Stimulated activated CD4-positive, alpha-beta T cell treated with anti-CD3 and anti-CD28 coated beads, Interleukin-1b, Interleukin-23, amount 100 ng/mL, for 24 hours (primary cell): ENCODE data around the gene SMIM20.
"Not testable (repeated sequence)": the region's sequence is repeated elsewhere in the genome, so short reads cannot be mapped to it uniquely, and the experiment has no call there.

Experiments
- DNase-seq, 4 experiments: peaks; one replicate each; pipeline ENCODE4 v3.0.0-alpha.2; 2020; ENCODE audit warnings: low read depth in 4 of 4, low spot score in 1 of 4

The SMIM20 gene

GRCh38 chr4:25890571-25891485 lies 23.2 kb upstream of the SMIM20 start:
- no peak for DNase-seq

- DNase-seq: no peak
Measured at GRCh38 chr4:25892796-25893195, 21.2 kb upstream of the SMIM20 start.

GRCh38 chr4:25896776-25897539 lies 17.1 kb upstream of the SMIM20 start:
- no peak for DNase-seq

- DNase-seq: no peak
Measured at GRCh38 chr4:25900310-25900709, 13.7 kb upstream of the SMIM20 start.

GRCh38 chr4:25901030-25901430 lies 13.0 kb upstream of the SMIM20 start:
- no peak for DNase-seq

GRCh38 chr4:25903900-25904747 lies 9.9 kb upstream of the SMIM20 start:
- DNase-seq: no peak

- no peak for DNase-seq
Measured at GRCh38 chr4:25904748-25905082, 9.3 kb upstream of the SMIM20 start.

- DNase-seq: no peak
Measured at GRCh38 chr4:25905371-25905770, 8.6 kb upstream of the SMIM20 start.

GRCh38 chr4:25906113-25906512 lies 7.9 kb upstream of the SMIM20 start:
- DNase-seq: not testable (repeated sequence)

- DNase-seq: no peak
Measured at GRCh38 chr4:25908491-25908901, 5.5 kb upstream of the SMIM20 start.

- no peak for DNase-seq
Measured at GRCh38 chr4:25911356-25911755, 2.7 kb upstream of the SMIM20 start.

- DNase-seq: peak in 2 of 4 experiments; percentile 4 to 13
Measured at GRCh38 chr4:25913056-25913850, 767 bp upstream of the SMIM20 start.

- DNase-seq: no peak
Measured at GRCh38 chr4:25914670-25915352, 791 bp downstream of the SMIM20 start.

GRCh38 chr4:25915353-25915705 lies 1.3 kb downstream of the SMIM20 start:
- DNase-seq: no peak

- DNase-seq: no peak
Measured at GRCh38 chr4:25916870-25917269, 2.9 kb downstream of the SMIM20 start.

GRCh38 chr4:25919676-25920075 lies 5.7 kb downstream of the SMIM20 start:
- no peak for DNase-seq

GRCh38 chr4:25921922-25922321 lies 7.9 kb downstream of the SMIM20 start:
- DNase-seq: no peak

GRCh38 chr4:25922812-25923369 lies 8.9 kb downstream of the SMIM20 start:
- DNase-seq: no peak

GRCh38 chr4:25923745-25924144 lies 9.7 kb downstream of the SMIM20 start:
- no peak for DNase-seq
